SK-N-SH (cell line): ENCODE data around the gene KRT32. TPM values are rescaled to one million over a fixed set of nuclear protein-coding genes. Genes with fewer than 3 reads are reported as not detected.

ENCODE experiments used
- CTCF ChIA-PET: fragments of 300-600, 350-600 bp; formaldehyde crosslinking; extraction: SDS; loops from one replicate; lab custom pipeline; 2021; lab: Yijun Ruan, JAX
- POLR2A ChIA-PET: fragments of 350-600 bp; sonication (Branson Sonifier 250); formaldehyde crosslinking; extraction: SDS; loops from one replicate; lab custom pipeline; 2020; ENCODE audit warnings: antibody characterized with exemption, inconsistent platforms; lab: Yijun Ruan, JAX
- DNase-seq: peaks from one replicate; pipeline ENCODE4 v3.0.0; 2012
- H2AFZ ChIP-seq: fragments of 200-600 bp; sonication (generic); 2 replicates; pipeline ENCODE4 v1.8.1; 2016; ENCODE audit warnings: antibody characterized with exemption, mild to moderate bottlenecking, low read depth
- H3F3A ChIP-seq: fragments of 200-600 bp; sonication (generic); replicated peaks from 2 replicates; pipeline ENCODE3; 2016; ENCODE audit warnings: antibody characterized with exemption, mild to moderate bottlenecking; ENCODE audit not compliant: insufficient read depth
- H3K27ac ChIP-seq, 2 experiments: fragments of 200-500 bp in 1 of 2; fragments of 200-600 bp in 1 of 2; sonication (Bioruptor generic) in 1 of 2; sonication (generic), shearing (Covaris generic) in 1 of 2; 2 replicates each; pipeline versions ENCODE4 v1.5.1 to v1.6.1; 2014 to 2016; ENCODE audit warnings: low read depth in 2 of 2, inconsistent platforms in 1 of 2, low read length in 1 of 2, mild to moderate bottlenecking in 1 of 2, mixed read lengths in 1 of 2
- H3K27me3 ChIP-seq: fragments of 200-600 bp; sonication (generic), shearing (Covaris generic); 2 replicates; pipeline ENCODE4 v1.6.1; 2016; ENCODE audit warnings: mixed run types; ENCODE audit not compliant: insufficient read depth
- H3K36me3 ChIP-seq, 2 experiments: fragments of 200-500 bp in 1 of 2; fragments of 200-600 bp in 1 of 2; sonication (Bioruptor generic) in 1 of 2; sonication (generic) in 1 of 2; replicated peaks in 1 of 2; 2 replicates each; pipeline versions ENCODE3 to v1.5.1; 2014 to 2016; ENCODE audit warnings: low read length in 1 of 2, mild to moderate bottlenecking in 1 of 2; ENCODE audit not compliant: insufficient read depth in 2 of 2, control insufficient read depth in 1 of 2
- H3K4me1 ChIP-seq, 2 experiments: fragments of 200-500 bp in 1 of 2; fragments of 200-600 bp in 1 of 2; sonication (Bioruptor generic) in 1 of 2; sonication (generic), shearing (Covaris generic) in 1 of 2; 2 replicates each; pipeline versions ENCODE4 v1.5.1 to v1.6.1; 2014 to 2016; ENCODE audit warnings: low read depth in 1 of 2, low read length in 1 of 2, mixed run types in 1 of 2; ENCODE audit not compliant: insufficient read depth in 2 of 2, control insufficient read depth in 1 of 2
- H3K4me2 ChIP-seq: fragments of 200-600 bp; sonication (generic), shearing (Covaris generic); 2 replicates; pipeline ENCODE4 v1.6.1; 2017; ENCODE audit warnings: mixed run types
- H3K4me3 ChIP-seq, 2 experiments: fragments of 200-500 bp in 1 of 2; fragments of 200-600 bp in 1 of 2; sonication (Bioruptor generic) in 1 of 2; sonication (generic), shearing (Covaris generic) in 1 of 2; 2 replicates each; pipeline versions ENCODE4 v1.5.1 to v1.8.1; 2014 to 2016; ENCODE audit warnings: low read depth in 2 of 2, inconsistent platforms in 1 of 2, low read length in 1 of 2, mild to moderate bottlenecking in 1 of 2, mixed read lengths in 1 of 2, moderate library complexity in 1 of 2
- H3K79me2 ChIP-seq: fragments of 200-600 bp; sonication (generic); 2 replicates; pipeline ENCODE4 v1.8.1; 2017; ENCODE audit warnings: mild to moderate bottlenecking; ENCODE audit not compliant: insufficient read depth
- H3K9ac ChIP-seq: fragments of 200-600 bp; sonication (generic); 2 replicates; pipeline ENCODE4 v1.6.1; 2017; ENCODE audit warnings: mixed run types
- H3K9me2 ChIP-seq: fragments of 200-600 bp; sonication (generic); 2 replicates; pipeline ENCODE4 v1.6.1; 2017; ENCODE audit warnings: mixed run types
- H3K9me3 ChIP-seq: fragments of 200-600 bp; sonication (generic); 2 replicates; pipeline ENCODE4 v1.6.1; 2017; ENCODE audit warnings: mixed run types, mild to moderate bottlenecking, moderate library complexity
- H4K20me1 ChIP-seq: fragments of 200-600 bp; sonication (generic); 2 replicates; pipeline ENCODE4 v1.6.1; 2017; ENCODE audit warnings: mild to moderate bottlenecking, mixed run types; ENCODE audit not compliant: insufficient read depth
- CHD2 ChIP-seq: fragments of 150-350 bp; IDR thresholded peaks from 2 replicates; pipeline ENCODE4 v1.6.1; 2018; ENCODE audit warnings: low read length; ENCODE audit not compliant: partially characterized antibody
- ELF1 ChIP-seq: IDR thresholded peaks from 2 replicates; pipeline ENCODE4 v1.4.0; 2012
- FOXM1 ChIP-seq: IDR thresholded peaks from 2 replicates; pipeline ENCODE4 v1.4.0; 2012; ENCODE audit warnings: low read depth, mild to moderate bottlenecking
- GABPA ChIP-seq: IDR thresholded peaks from 2 replicates; pipeline ENCODE4 v1.4.0; 2012; ENCODE audit warnings: low read depth, mild to moderate bottlenecking
- GATA2 ChIP-seq: sonication (generic); formaldehyde crosslinking; IDR thresholded peaks from 2 replicates; pipeline ENCODE4 v1.5.0; 2020; ENCODE audit warnings: mild to moderate bottlenecking, missing genetic modification reagents
- JUND ChIP-seq: IDR thresholded peaks from 2 replicates; pipeline ENCODE4 v1.4.0; 2012
- MEF2A ChIP-seq: IDR thresholded peaks from 2 replicates; pipeline ENCODE4 v1.4.0; 2012; ENCODE audit warnings: low read depth, borderline replicate concordance
- MXI1 ChIP-seq: IDR thresholded peaks from 2 replicates; pipeline ENCODE4 v1.6.1; 2012; ENCODE audit warnings: mild to moderate bottlenecking, low read depth, low read length, improper control_type of control experiment
- NRF1 ChIP-seq: IDR thresholded peaks from 2 replicates; pipeline ENCODE4 v1.6.1; 2012; ENCODE audit warnings: low read depth, mild to moderate bottlenecking, low read length
- RAD21 ChIP-seq: IDR thresholded peaks from 2 replicates; pipeline ENCODE4 v1.6.1; 2012; ENCODE audit warnings: mild to moderate bottlenecking, low read length
- RFX5 ChIP-seq: IDR thresholded peaks from 2 replicates; pipeline ENCODE4 v1.6.1; 2012; ENCODE audit warnings: mild to moderate bottlenecking, improper control_type of control experiment, low read length
- SMC3 ChIP-seq: IDR thresholded peaks from 2 replicates; pipeline ENCODE4 v1.6.1; 2012; ENCODE audit warnings: low read depth, low read length, improper control_type of control experiment
- TAF1 ChIP-seq: IDR thresholded peaks from 2 replicates; pipeline ENCODE4 v1.6.1; 2012; ENCODE audit warnings: low read depth, mild to moderate bottlenecking, low read length, moderate library complexity, borderline replicate concordance
- TCF12 ChIP-seq: IDR thresholded peaks from 2 replicates; pipeline ENCODE4 v1.4.0; 2012
- USF1 ChIP-seq: IDR thresholded peaks from 2 replicates; pipeline ENCODE4 v1.4.0; 2012; ENCODE audit warnings: low read depth, borderline replicate concordance
- YY1 ChIP-seq: IDR thresholded peaks from 2 replicates; pipeline ENCODE4 v1.4.0; 2012; ENCODE audit warnings: low read depth, mild to moderate bottlenecking
- WGBS: methylation state at CpG from one replicate; pipeline ENCODE4 v1.1.6; 2017; ENCODE audit warnings: low lambda C conversion rate; 5-methylcytosine and 5-hydroxymethylcytosine counted together
- polyA plus RNA-seq, 3 experiments: library from polyadenylated mRNA; depleted of rRNA; stranded (reverse); fragments of >200 nt; gene quantifications; 2 replicates each; pipeline ENCODE4 v1.2.3, GENCODE V29; 2012
- TF ChIP-seq, protein P1 (sequence below): IDR thresholded peaks from 2 replicates; pipeline ENCODE4 v1.4.0; 2012; ENCODE audit warnings: low read depth
- TF ChIP-seq, protein P2 (sequence below): fragments of 150-350 bp; IDR thresholded peaks from 2 replicates; pipeline ENCODE4 v1.6.1; 2017; ENCODE audit warnings: antibody characterized with exemption, low read length, low read depth, borderline replicate concordance
- TF ChIP-seq, protein P3 (sequence below): IDR thresholded peaks from 2 replicates; pipeline ENCODE4; 2012

KRT32 gene
- polyA plus RNA-seq, 1 of the 3 experiments (the other 2 are of a cell fraction) = not detected

DNA sequence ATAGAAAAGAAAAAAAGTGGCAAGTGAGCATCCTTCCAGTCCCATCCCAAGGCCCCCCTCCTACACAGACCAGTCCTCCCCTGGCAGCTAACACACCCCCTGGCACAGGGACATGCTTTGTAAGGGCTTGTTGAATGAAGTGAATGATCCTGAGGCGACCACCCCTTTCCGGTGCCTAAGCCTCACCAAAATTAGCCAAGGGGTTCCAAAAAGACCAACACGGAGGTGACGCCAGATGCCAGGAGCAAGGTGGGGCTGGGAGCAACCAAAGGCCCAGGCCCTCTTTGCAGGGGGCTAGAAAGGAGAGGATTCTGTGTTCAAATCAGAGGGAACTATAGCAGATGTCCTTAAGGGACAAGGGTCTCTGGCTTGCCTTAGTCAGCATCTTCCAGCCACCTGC, 8.2 kb upstream of the KRT32 start:
- Histone ChIP-seq H3K4me3 (no peak overlapping the region), H3F3A (no peaks in the 10 kb centered on the region), H3K27ac (no peak overlapping the region), H3K36me3 (no peaks in the 10 kb centered on the region)
- WGBS = 92% methylated on average over 4 of the region's 4 CpGs
- DNase-seq = no peak
- POLR2A ChIA-PET = no interaction called here
- TF ChIP-seq RFX5 = no peak
- no peak for TF ChIP-seq GABPA
- TF ChIP-seq, protein P1, sequence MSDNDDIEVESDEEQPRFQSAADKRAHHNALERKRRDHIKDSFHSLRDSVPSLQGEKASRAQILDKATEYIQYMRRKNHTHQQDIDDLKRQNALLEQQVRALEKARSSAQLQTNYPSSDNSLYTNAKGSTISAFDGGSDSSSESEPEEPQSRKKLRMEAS = no peak
- no peak for TF ChIP-seq JUND
- TF ChIP-seq USF1 = no peak
- TF ChIP-seq MEF2A = no peak
- no peak for TF ChIP-seq MXI1
- no peak for TF ChIP-seq TCF12
- TF ChIP-seq RAD21 = no peak
- TF ChIP-seq, protein P2, sequence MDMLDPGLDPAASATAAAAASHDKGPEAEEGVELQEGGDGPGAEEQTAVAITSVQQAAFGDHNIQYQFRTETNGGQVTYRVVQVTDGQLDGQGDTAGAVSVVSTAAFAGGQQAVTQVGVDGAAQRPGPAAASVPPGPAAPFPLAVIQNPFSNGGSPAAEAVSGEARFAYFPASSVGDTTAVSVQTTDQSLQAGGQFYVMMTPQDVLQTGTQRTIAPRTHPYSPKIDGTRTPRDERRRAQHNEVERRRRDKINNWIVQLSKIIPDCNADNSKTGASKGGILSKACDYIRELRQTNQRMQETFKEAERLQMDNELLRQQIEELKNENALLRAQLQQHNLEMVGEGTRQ = no peak
- TF ChIP-seq YY1 = no peak
- TF ChIP-seq FOXM1 = no peak
- TF ChIP-seq ELF1 = no peak
- no peak for TF ChIP-seq NRF1
- no peak for TF ChIP-seq TAF1
- no peak for TF ChIP-seq CHD2
- TF ChIP-seq, protein P3, sequence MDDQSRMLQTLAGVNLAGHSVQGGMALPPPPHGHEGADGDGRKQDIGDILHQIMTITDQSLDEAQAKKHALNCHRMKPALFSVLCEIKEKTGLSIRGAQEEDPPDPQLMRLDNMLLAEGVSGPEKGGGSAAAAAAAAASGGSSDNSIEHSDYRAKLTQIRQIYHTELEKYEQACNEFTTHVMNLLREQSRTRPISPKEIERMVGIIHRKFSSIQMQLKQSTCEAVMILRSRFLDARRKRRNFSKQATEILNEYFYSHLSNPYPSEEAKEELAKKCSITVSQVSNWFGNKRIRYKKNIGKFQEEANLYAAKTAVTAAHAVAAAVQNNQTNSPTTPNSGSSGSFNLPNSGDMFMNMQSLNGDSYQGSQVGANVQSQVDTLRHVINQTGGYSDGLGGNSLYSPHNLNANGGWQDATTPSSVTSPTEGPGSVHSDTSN = no peak
- TF ChIP-seq SMC3 = no peak
- no peak for TF ChIP-seq GATA2 (CRISPR knock-in tag)
- TF ChIP-seq, all 33 proteins: peak for 0
- H3K4me1 ChIP-seq = no peaks in the 10 kb centered on the region
- no peaks in the 10 kb centered on the region; the same call in 1 of the 2 replicates for H3K9me3 ChIP-seq
- no peak overlapping the region for H3K9ac ChIP-seq
- H2AFZ ChIP-seq = no peak overlapping the region
- no peaks in the 10 kb centered on the region for H3K9me2 ChIP-seq
- no peaks in the 10 kb centered on the region for H4K20me1 ChIP-seq
- no peak overlapping the region for H3K4me2 ChIP-seq
- CTCF ChIA-PET = interaction anchor here (1.0 to 3.0 kb wide), 2 partner anchors 73 to 190 kb away, joined by 3 to 15 read pairs; no protein-coding TSS in a partner anchor
- H3K27me3 ChIP-seq = no peaks in the 10 kb centered on the region
- no peaks in the 10 kb centered on the region for H3K79me2 ChIP-seq
